Measurements from ENCODE around the gene RGP1.
A peak's percentile ranks its signal among the peaks of the same experiment; 100 is the strongest.

RGP1 gene

GRCh38 chr9:35791297-35791921 lies 42.3 kb downstream of the RGP1 start, which contains the start of gene NPR2:
TSS of gene NPR2 (plus strand) at chr9:35791591. CDS start at chr9:35792409, 818 bp downstream.
- Mint-ChIP-seq H3K36me3 (ENCODE audit: low read depth) (no peaks in the 10 kb centered on the region), H3K27me3 (ENCODE audit: low read depth) (no peaks in the 10 kb centered on the region), H3K4me1 (peaks cover 41% of the 10 kb centered on the region), H3K4me3 (peak within 1 kb of the TSS; percentile 87 to 92 (median 91)), H3K27ac (peak within 1 kb of the TSS; percentile 89 to 95 (median 94)), H3K9me3 (no peaks in the 10 kb centered on the region)
- no peak for TF ChIP-seq CTCF (IDR thresholded peaks at IDR 0.05; ENCODE audit: unreplicated experiment in 3 of 3)

GRCh38 chr9:35792024-35792813 lies 43.1 kb downstream of the RGP1 start:
- Mint-ChIP-seq H3K9me3 (no peaks in the 10 kb centered on the region), H3K36me3 (ENCODE audit: low read depth) (no peaks in the 10 kb centered on the region), H3K27me3 (ENCODE audit: low read depth) (no peaks in the 10 kb centered on the region), H3K4me1 (peaks cover 41% of the 10 kb centered on the region), H3K27ac (peak overlapping the region in 1 of 3 experiments; percentile 26), H3K4me3 (peak overlapping the region; percentile 64 to 77 (median 66))
- no peak for TF ChIP-seq CTCF (IDR thresholded peaks at IDR 0.05; ENCODE audit: unreplicated experiment in 3 of 3)

GRCh38 chr9:35792826-35793225 lies 43.7 kb downstream of the RGP1 start:
- Mint-ChIP-seq H3K9me3 (no peaks in the 10 kb centered on the region), H3K36me3 (ENCODE audit: low read depth) (no peaks in the 10 kb centered on the region), H3K27ac (peak overlapping the region in 2 of 3 experiments; percentile 5 to 26), H3K4me3 (peak overlapping the region; percentile 53 to 77 (median 62)), H3K27me3 (ENCODE audit: low read depth) (no peaks in the 10 kb centered on the region), H3K4me1 (peaks cover 41% of the 10 kb centered on the region)
- no peak for TF ChIP-seq CTCF (IDR thresholded peaks at IDR 0.05; ENCODE audit: unreplicated experiment in 3 of 3)

GRCh38 chr9:35793461-35793860 lies 44.4 kb downstream of the RGP1 start:
- Mint-ChIP-seq H3K4me1 (peaks cover 41% of the 10 kb centered on the region), H3K27ac (peak overlapping the region in 2 of 3 experiments; percentile 5 to 26), H3K27me3 (ENCODE audit: low read depth) (no peaks in the 10 kb centered on the region), H3K36me3 (ENCODE audit: low read depth) (no peaks in the 10 kb centered on the region), H3K9me3 (no peaks in the 10 kb centered on the region), H3K4me3 (peak overlapping the region; percentile 53 to 77 (median 62))
- TF ChIP-seq CTCF (IDR thresholded peaks at IDR 0.05; ENCODE audit: unreplicated experiment in 3 of 3), result no peak

- no peak for TF ChIP-seq CTCF (IDR thresholded peaks at IDR 0.05; ENCODE audit: unreplicated experiment in 3 of 3)
Measured at GRCh38 chr9:35795695-35796094, 46.6 kb downstream of the RGP1 start.

More at GRCh38 chr9:35795695-35796094, 46.6 kb downstream of the RGP1 start:
- Mint-ChIP-seq H3K27me3 (ENCODE audit: low read depth) (peaks cover 3% of the 10 kb centered on the region), H3K4me1 (peaks cover 33% of the 10 kb centered on the region), H3K9me3 (no peaks in the 10 kb centered on the region), H3K4me3 (peak overlapping the region in 1 of 3 experiments; percentile 62), H3K27ac (peak overlapping the region in 1 of 3 experiments; percentile 11), H3K36me3 (ENCODE audit: low read depth) (peaks cover 5% of the 10 kb centered on the region)

Measured in nephron (organoid).